Measurements from ENCODE around the gene HES1.
A peak's percentile ranks its signal among the peaks of the same experiment; 100 is the strongest.

HES1 gene

GRCh38 chr3:194170793-194171192 lies 34.8 kb downstream of the HES1 start:
- no peak for DNase-seq

GRCh38 chr3:194174406-194174805 lies 38.5 kb downstream of the HES1 start:
- DNase-seq: no peak

GRCh38 chr3:194174980-194175379 lies 39.0 kb downstream of the HES1 start:
- no peak for DNase-seq

GRCh38 chr3:194176274-194176991 lies 40.5 kb downstream of the HES1 start:
- DNase-seq: no peak

- DNase-seq: no peak
Measured at GRCh38 chr3:194177141-194177540, 41.2 kb downstream of the HES1 start.

GRCh38 chr3:194178128-194178527 lies 42.2 kb downstream of the HES1 start:
- DNase-seq: no peak

- no peak for DNase-seq
Measured at GRCh38 chr3:194178669-194179068, 42.7 kb downstream of the HES1 start.

- DNase-seq: no peak
Measured at GRCh38 chr3:194180570-194180969, 44.6 kb downstream of the HES1 start.

GRCh38 chr3:194181612-194182529 lies 45.9 kb downstream of the HES1 start:
- no peak for DNase-seq

- no peak for DNase-seq
Measured at GRCh38 chr3:194183271-194183670, 47.3 kb downstream of the HES1 start.

GRCh38 chr3:194184265-194184751 lies 48.4 kb downstream of the HES1 start:
- peak in 1 of 2 experiments; percentile 28 for DNase-seq

GRCh38 chr3:194184801-194185200 lies 48.9 kb downstream of the HES1 start:
- no peak for DNase-seq

- no peak for DNase-seq
Measured at GRCh38 chr3:194185221-194185620, 49.3 kb downstream of the HES1 start.

- DNase-seq: no peak
Measured at GRCh38 chr3:194187233-194187944, 51.4 kb downstream of the HES1 start.
